Glomerular endothelial cell (primary cell): Measurements from ENCODE around the gene IL36B. TPM values are rescaled to one million over a fixed set of nuclear protein-coding genes. Genes with fewer than 3 reads are reported as not detected.

ENCODE experiments used
- DNase-seq: peaks from one replicate; pipeline ENCODE4 v3.0.0-alpha.2; 2011; ENCODE audit warnings: low read depth, low spot score; ENCODE audit errors: extremely low read depth
- total RNA-seq: library from RNA; depleted of rRNA; stranded (reverse); fragments of >200 nt; gene quantifications from 2 replicates; pipeline ENCODE4 v1.2.3, GENCODE V29; 2015

The IL36B gene
- total RNA-seq, 1 donor from 2014 or later = not detected

- no peak for DNase-seq
Observed at GRCh38 chr2:113012436-113013335, 40.0 kb downstream of the IL36B start.

- no peak for DNase-seq
Observed at GRCh38 chr2:113011108-113011507, 41.6 kb downstream of the IL36B start.

- DNase-seq = no peak
Observed at GRCh38 chr2:113010088-113010487, 42.6 kb downstream of the IL36B start.

- DNase-seq = no peak
Observed at GRCh38 chr2:113009622-113010021, 43.0 kb downstream of the IL36B start.

- DNase-seq = no peak
Observed at GRCh38 chr2:113007250-113007649, 45.4 kb downstream of the IL36B start.

- DNase-seq = no peak
Observed at GRCh38 chr2:113005030-113005509, 47.6 kb downstream of the IL36B start, which contains the start of gene IL36A. TSS of gene IL36A (plus strand) at chr2:113005459. CDS start at chr2:113005872, 413 bp downstream.

- DNase-seq = no peak
Observed at GRCh38 chr2:113002677-113003076, 50.0 kb downstream of the IL36B start.

GRCh38 chr2:113000436-113000835 is 52.2 kb downstream of the IL36B start:
- DNase-seq = no peak

- DNase-seq = no peak
Observed at GRCh38 chr2:112997151-112997550, 55.5 kb downstream of the IL36B start.

GRCh38 chr2:112996635-112997034 is 56.0 kb downstream of the IL36B start:
- no peak for DNase-seq

GRCh38 chr2:112995346-112995920 is 57.2 kb downstream of the IL36B start:
- DNase-seq = no peak

- no peak for DNase-seq
Observed at GRCh38 chr2:112994648-112995047, 58.0 kb downstream of the IL36B start.

GRCh38 chr2:112993831-112994230 is 58.8 kb downstream of the IL36B start:
- no peak for DNase-seq

GRCh38 chr2:112989611-112990010 is 63.1 kb downstream of the IL36B start:
- no peak for DNase-seq

- DNase-seq = no peak
Observed at GRCh38 chr2:112985090-112985489, 67.6 kb downstream of the IL36B start.

GRCh38 chr2:112980537-112980936 is 72.1 kb downstream of the IL36B start:
- DNase-seq = no peak

- no peak for DNase-seq
Observed at GRCh38 chr2:112979731-112980130, 72.9 kb downstream of the IL36B start.

- no peak for DNase-seq
Observed at GRCh38 chr2:112977559-112978056, 75.1 kb downstream of the IL36B start, which contains the start of gene IL36G. TSS of gene IL36G (plus strand) at chr2:112978006. CDS start at chr2:112978639, 633 bp downstream.
